PFSK-1 (cell line): ENCODE measurements around the gene CFAP61.

ENCODE experiments used
- TAF1 ChIP-seq: IDR thresholded peaks from 2 replicates; pipeline ENCODE4 v1.6.1; 2012; ENCODE audit warnings: low read length, control low read depth, borderline replicate concordance; ENCODE audit not compliant: insufficient read depth
- TF ChIP-seq, protein P1 (sequence below), 2 experiments: IDR thresholded peaks; 2 replicates each; pipeline versions ENCODE4 v1.6.1 to v1.8.0; 2011 to 2012; ENCODE audit warnings: low read depth in 2 of 2, low read length in 2 of 2, control low read depth in 1 of 2, inconsistent platforms in 1 of 2, mild to moderate bottlenecking in 1 of 2, moderate library complexity in 1 of 2; ENCODE audit not compliant: insufficient read depth in 1 of 2

DNA sequence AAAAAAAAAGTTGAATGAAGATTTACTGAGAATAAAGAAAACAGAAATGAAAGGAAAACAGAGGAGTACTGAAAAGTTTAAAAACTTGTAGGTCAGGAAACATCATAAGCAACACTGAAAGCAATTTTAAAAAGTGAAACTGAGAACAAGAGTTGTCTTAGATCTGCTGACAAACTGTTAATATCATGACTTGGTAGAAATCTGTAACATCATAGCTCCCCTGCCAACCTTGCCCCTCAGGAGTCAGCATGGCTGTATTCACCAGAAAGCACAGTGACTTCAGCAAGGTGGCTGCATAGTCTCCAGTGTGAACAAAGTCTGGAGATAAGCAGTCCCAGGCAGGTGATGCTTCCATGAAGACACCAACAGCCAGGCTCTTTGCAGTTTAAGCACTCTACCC, 29.8 kb upstream of the CFAP61 start:
- TF ChIP-seq, protein P1, sequence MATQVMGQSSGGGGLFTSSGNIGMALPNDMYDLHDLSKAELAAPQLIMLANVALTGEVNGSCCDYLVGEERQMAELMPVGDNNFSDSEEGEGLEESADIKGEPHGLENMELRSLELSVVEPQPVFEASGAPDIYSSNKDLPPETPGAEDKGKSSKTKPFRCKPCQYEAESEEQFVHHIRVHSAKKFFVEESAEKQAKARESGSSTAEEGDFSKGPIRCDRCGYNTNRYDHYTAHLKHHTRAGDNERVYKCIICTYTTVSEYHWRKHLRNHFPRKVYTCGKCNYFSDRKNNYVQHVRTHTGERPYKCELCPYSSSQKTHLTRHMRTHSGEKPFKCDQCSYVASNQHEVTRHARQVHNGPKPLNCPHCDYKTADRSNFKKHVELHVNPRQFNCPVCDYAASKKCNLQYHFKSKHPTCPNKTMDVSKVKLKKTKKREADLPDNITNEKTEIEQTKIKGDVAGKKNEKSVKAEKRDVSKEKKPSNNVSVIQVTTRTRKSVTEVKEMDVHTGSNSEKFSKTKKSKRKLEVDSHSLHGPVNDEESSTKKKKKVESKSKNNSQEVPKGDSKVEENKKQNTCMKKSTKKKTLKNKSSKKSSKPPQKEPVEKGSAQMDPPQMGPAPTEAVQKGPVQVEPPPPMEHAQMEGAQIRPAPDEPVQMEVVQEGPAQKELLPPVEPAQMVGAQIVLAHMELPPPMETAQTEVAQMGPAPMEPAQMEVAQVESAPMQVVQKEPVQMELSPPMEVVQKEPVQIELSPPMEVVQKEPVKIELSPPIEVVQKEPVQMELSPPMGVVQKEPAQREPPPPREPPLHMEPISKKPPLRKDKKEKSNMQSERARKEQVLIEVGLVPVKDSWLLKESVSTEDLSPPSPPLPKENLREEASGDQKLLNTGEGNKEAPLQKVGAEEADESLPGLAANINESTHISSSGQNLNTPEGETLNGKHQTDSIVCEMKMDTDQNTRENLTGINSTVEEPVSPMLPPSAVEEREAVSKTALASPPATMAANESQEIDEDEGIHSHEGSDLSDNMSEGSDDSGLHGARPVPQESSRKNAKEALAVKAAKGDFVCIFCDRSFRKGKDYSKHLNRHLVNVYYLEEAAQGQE (IDR thresholded peaks at IDR 0.05; ENCODE audit: insufficient read depth in 1 of 2, low read depth in 2 of 2, low read length in 2 of 2) = no peak
- TF ChIP-seq TAF1 = no peak
